Brain microvascular endothelial cell (primary cell): Measurements from ENCODE around the gene HK3.

Experiments
- DNase-seq: peaks from one replicate; pipeline ENCODE4 v3.0.0-alpha.2; 2020
- H3K27ac ChIP-seq: fragments of 250-450 bp; sonication (Bioruptor Pico); 2 replicates; pipeline ENCODE4 v1.5.1; 2020; ENCODE audit warnings: mild to moderate bottlenecking, moderate library complexity
- H3K27me3 ChIP-seq: fragments of 250-450 bp; sonication (Bioruptor Pico); replicated peaks from 2 replicates; pipeline ENCODE4 v1.5.1; 2020; ENCODE audit warnings: mild to moderate bottlenecking
- H3K36me3 ChIP-seq: fragments of 250-450 bp; sonication (Bioruptor Pico); replicated peaks from 2 replicates; pipeline ENCODE4 v1.5.1; 2020; ENCODE audit warnings: mild to moderate bottlenecking
- H3K4me3 ChIP-seq: 2 replicates; pipeline ENCODE4 v1.5.1; 2011; ENCODE audit warnings: low read depth, mild to moderate bottlenecking, control low read depth, low read length, moderate library complexity
- CTCF ChIP-seq: IDR thresholded peaks from 2 replicates; pipeline ENCODE4 v1.5.1; 2011; ENCODE audit warnings: low read depth, mild to moderate bottlenecking, moderate library complexity, low read length, control low read depth, inconsistent platforms; ENCODE audit errors: missing control alignments
- in situ Hi-C: cut with HindIII; loops from 2 replicates; pipeline ENCODE4 v1.10.0; 2017; ENCODE audit warnings: low sequenced_read_pairs, low pct_ligation_motif_present

HK3 gene

GRCh38 chr5:176865964-176866363, 33.2 kb downstream of the HK3 start:
- TF ChIP-seq CTCF = no peak
- H3K27me3 ChIP-seq = peaks cover 53% of the 10 kb centered on the region
- no peak for DNase-seq
- in situ Hi-C loops = no loop called here
- no peak overlapping the region for H3K4me3 ChIP-seq
- no peaks in the 10 kb centered on the region for H3K36me3 ChIP-seq
- H3K27ac ChIP-seq = no peak overlapping the region

- H3K27me3 ChIP-seq = peaks cover 53% of the 10 kb centered on the region
- no peak for TF ChIP-seq CTCF
- no peaks in the 10 kb centered on the region for H3K36me3 ChIP-seq
- DNase-seq = no peak
- H3K27ac ChIP-seq = no peak overlapping the region
- H3K4me3 ChIP-seq = no peak overlapping the region
- in situ Hi-C loops = no loop called here
These were observed 34.4 kb downstream of the HK3 start for GRCh38 chr5:176864755-176865154.

GRCh38 chr5:176863765-176864098, 35.4 kb downstream of the HK3 start:
- in situ Hi-C loops = no loop called here

GRCh38 chr5:176863041-176863764, 35.9 kb downstream of the HK3 start:
- peaks cover 53% of the 10 kb centered on the region for H3K27me3 ChIP-seq
- in situ Hi-C loops = no loop called here
- DNase-seq = no peak
- H3K27ac ChIP-seq = no peak overlapping the region
- TF ChIP-seq CTCF = no peak
- H3K36me3 ChIP-seq = no peaks in the 10 kb centered on the region
- H3K4me3 ChIP-seq = no peak overlapping the region

More at GRCh38 chr5:176863765-176864098, 35.4 kb downstream of the HK3 start:
- no peak for TF ChIP-seq CTCF
- Histone ChIP-seq H3K27me3 (peaks cover 53% of the 10 kb centered on the region), H3K36me3 (no peaks in the 10 kb centered on the region), H3K27ac (no peak overlapping the region), H3K4me3 (no peak overlapping the region)
- no peak for DNase-seq

- Histone ChIP-seq H3K4me3 (no peak overlapping the region), H3K36me3 (no peaks in the 10 kb centered on the region), H3K27me3 (peaks cover 49% of the 10 kb centered on the region), H3K27ac (no peak overlapping the region)
- no peak for TF ChIP-seq CTCF
- in situ Hi-C loops = no loop called here
- no peak for DNase-seq
These were observed 36.7 kb downstream of the HK3 start for GRCh38 chr5:176862330-176862995.
